SK-N-SH (cell line): ENCODE measurements around the gene OGDH. TPM values are rescaled to one million over a fixed set of nuclear protein-coding genes. Genes with fewer than 3 reads are reported as not detected.

ENCODE experiments used
- CTCF ChIA-PET: fragments of 300-600, 350-600 bp; formaldehyde crosslinking; extraction: SDS; loops from one replicate; lab custom pipeline; 2021; lab: Yijun Ruan, JAX
- POLR2A ChIA-PET: fragments of 350-600 bp; sonication (Branson Sonifier 250); formaldehyde crosslinking; extraction: SDS; loops from one replicate; lab custom pipeline; 2020; ENCODE audit warnings: antibody characterized with exemption, inconsistent platforms; lab: Yijun Ruan, JAX
- DNase-seq: peaks from one replicate; pipeline ENCODE4 v3.0.0; 2012
- H2AFZ ChIP-seq: fragments of 200-600 bp; sonication (generic); 2 replicates; pipeline ENCODE4 v1.8.1; 2016; ENCODE audit warnings: antibody characterized with exemption, mild to moderate bottlenecking, low read depth
- H3F3A ChIP-seq: fragments of 200-600 bp; sonication (generic); replicated peaks from 2 replicates; pipeline ENCODE3; 2016; ENCODE audit warnings: antibody characterized with exemption, mild to moderate bottlenecking; ENCODE audit not compliant: insufficient read depth
- H3K27ac ChIP-seq, 2 experiments: fragments of 200-500 bp in 1 of 2; fragments of 200-600 bp in 1 of 2; sonication (Bioruptor generic) in 1 of 2; sonication (generic), shearing (Covaris generic) in 1 of 2; 2 replicates each; pipeline versions ENCODE4 v1.5.1 to v1.6.1; 2014 to 2016; ENCODE audit warnings: low read depth in 2 of 2, inconsistent platforms in 1 of 2, low read length in 1 of 2, mild to moderate bottlenecking in 1 of 2, mixed read lengths in 1 of 2
- H3K27me3 ChIP-seq: fragments of 200-600 bp; sonication (generic), shearing (Covaris generic); 2 replicates; pipeline ENCODE4 v1.6.1; 2016; ENCODE audit warnings: mixed run types; ENCODE audit not compliant: insufficient read depth
- H3K36me3 ChIP-seq, 2 experiments: fragments of 200-500 bp in 1 of 2; fragments of 200-600 bp in 1 of 2; sonication (Bioruptor generic) in 1 of 2; sonication (generic) in 1 of 2; replicated peaks in 1 of 2; 2 replicates each; pipeline versions ENCODE3 to v1.5.1; 2014 to 2016; ENCODE audit warnings: low read length in 1 of 2, mild to moderate bottlenecking in 1 of 2; ENCODE audit not compliant: insufficient read depth in 2 of 2, control insufficient read depth in 1 of 2
- H3K4me1 ChIP-seq, 2 experiments: fragments of 200-500 bp in 1 of 2; fragments of 200-600 bp in 1 of 2; sonication (Bioruptor generic) in 1 of 2; sonication (generic), shearing (Covaris generic) in 1 of 2; 2 replicates each; pipeline versions ENCODE4 v1.5.1 to v1.6.1; 2014 to 2016; ENCODE audit warnings: low read depth in 1 of 2, low read length in 1 of 2, mixed run types in 1 of 2; ENCODE audit not compliant: insufficient read depth in 2 of 2, control insufficient read depth in 1 of 2
- H3K4me2 ChIP-seq: fragments of 200-600 bp; sonication (generic), shearing (Covaris generic); 2 replicates; pipeline ENCODE4 v1.6.1; 2017; ENCODE audit warnings: mixed run types
- H3K4me3 ChIP-seq, 2 experiments: fragments of 200-500 bp in 1 of 2; fragments of 200-600 bp in 1 of 2; sonication (Bioruptor generic) in 1 of 2; sonication (generic), shearing (Covaris generic) in 1 of 2; 2 replicates each; pipeline versions ENCODE4 v1.5.1 to v1.8.1; 2014 to 2016; ENCODE audit warnings: low read depth in 2 of 2, inconsistent platforms in 1 of 2, low read length in 1 of 2, mild to moderate bottlenecking in 1 of 2, mixed read lengths in 1 of 2, moderate library complexity in 1 of 2
- H3K79me2 ChIP-seq: fragments of 200-600 bp; sonication (generic); 2 replicates; pipeline ENCODE4 v1.8.1; 2017; ENCODE audit warnings: mild to moderate bottlenecking; ENCODE audit not compliant: insufficient read depth
- H3K9ac ChIP-seq: fragments of 200-600 bp; sonication (generic); 2 replicates; pipeline ENCODE4 v1.6.1; 2017; ENCODE audit warnings: mixed run types
- H3K9me2 ChIP-seq: fragments of 200-600 bp; sonication (generic); 2 replicates; pipeline ENCODE4 v1.6.1; 2017; ENCODE audit warnings: mixed run types
- H3K9me3 ChIP-seq: fragments of 200-600 bp; sonication (generic); 2 replicates; pipeline ENCODE4 v1.6.1; 2017; ENCODE audit warnings: mixed run types, mild to moderate bottlenecking, moderate library complexity
- H4K20me1 ChIP-seq: fragments of 200-600 bp; sonication (generic); 2 replicates; pipeline ENCODE4 v1.6.1; 2017; ENCODE audit warnings: mild to moderate bottlenecking, mixed run types; ENCODE audit not compliant: insufficient read depth
- CHD2 ChIP-seq: fragments of 150-350 bp; IDR thresholded peaks from 2 replicates; pipeline ENCODE4 v1.6.1; 2018; ENCODE audit warnings: low read length; ENCODE audit not compliant: partially characterized antibody
- EP300 ChIP-seq, 2 experiments: IDR thresholded peaks; 2 replicates each; pipeline versions ENCODE4 v1.4.0 to v1.6.1; 2012; ENCODE audit warnings: borderline replicate concordance in 1 of 2, low read depth in 1 of 2, low read length in 1 of 2
- FOXJ3 ChIP-seq: sonication (generic); formaldehyde crosslinking; IDR thresholded peaks from 2 replicates; pipeline ENCODE4 v1.5.1; 2020; ENCODE audit warnings: mild to moderate bottlenecking, missing genetic modification reagents
- FOXM1 ChIP-seq: IDR thresholded peaks from 2 replicates; pipeline ENCODE4 v1.4.0; 2012; ENCODE audit warnings: low read depth, mild to moderate bottlenecking
- GATA2 ChIP-seq: sonication (generic); formaldehyde crosslinking; IDR thresholded peaks from 2 replicates; pipeline ENCODE4 v1.5.0; 2020; ENCODE audit warnings: mild to moderate bottlenecking, missing genetic modification reagents
- MAX ChIP-seq: IDR thresholded peaks from 2 replicates; pipeline ENCODE4 v1.4.0; 2012; ENCODE audit warnings: low read depth
- MXI1 ChIP-seq: IDR thresholded peaks from 2 replicates; pipeline ENCODE4 v1.6.1; 2012; ENCODE audit warnings: mild to moderate bottlenecking, low read depth, low read length, improper control_type of control experiment
- NRF1 ChIP-seq: IDR thresholded peaks from 2 replicates; pipeline ENCODE4 v1.6.1; 2012; ENCODE audit warnings: low read depth, mild to moderate bottlenecking, low read length
- WGBS: methylation state at CpG from one replicate; pipeline ENCODE4 v1.1.6; 2017; ENCODE audit warnings: low lambda C conversion rate; 5-methylcytosine and 5-hydroxymethylcytosine counted together
- polyA plus RNA-seq, 3 experiments: library from polyadenylated mRNA; depleted of rRNA; stranded (reverse); fragments of >200 nt; gene quantifications; 2 replicates each; pipeline ENCODE4 v1.2.3, GENCODE V29; 2012
- TF ChIP-seq, protein P1 (sequence below): fragments of 150-350 bp; IDR thresholded peaks from 2 replicates; pipeline ENCODE4 v1.6.1; 2016; ENCODE audit warnings: mild to moderate bottlenecking, low read depth, low read length

Gene OGDH
- polyA plus RNA-seq, 1 of the 3 experiments (the other 2 are of a cell fraction): 69.4 TPM

DNA sequence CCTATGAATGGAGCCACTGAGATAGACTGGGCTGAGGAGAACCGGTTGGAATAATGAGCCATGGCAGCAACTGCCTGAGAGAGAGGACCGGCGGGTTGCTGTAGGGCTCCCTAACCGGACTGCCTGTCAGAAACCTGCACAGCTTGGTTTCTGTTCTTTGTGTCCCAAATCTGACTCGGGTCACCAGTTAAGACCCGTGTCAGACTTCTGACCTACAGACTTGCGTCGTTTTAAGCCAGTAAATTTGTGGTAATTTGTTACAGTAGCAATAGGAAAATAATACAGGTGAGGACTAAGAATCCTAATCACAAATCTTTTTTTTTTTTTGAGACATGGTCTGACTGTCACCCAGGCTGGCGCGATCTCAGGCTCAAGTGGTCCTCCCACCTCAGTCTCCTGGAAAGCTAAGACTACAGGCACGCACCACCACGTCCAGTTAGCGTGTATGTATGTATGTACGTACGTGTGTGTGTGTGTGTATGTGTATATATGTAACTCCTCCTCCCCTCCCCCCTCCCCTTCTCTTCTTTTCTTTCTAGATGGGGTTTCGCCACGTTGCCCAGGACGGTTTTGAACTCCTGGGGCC is 32.0 kb upstream of the OGDH start:
- TF ChIP-seq GATA2 (CRISPR knock-in tag) (no peak), MXI1 (peak; percentile 24; the same call in 1 of the 2 replicates), MAX (no peak)
- TF ChIP-seq, protein P1, sequence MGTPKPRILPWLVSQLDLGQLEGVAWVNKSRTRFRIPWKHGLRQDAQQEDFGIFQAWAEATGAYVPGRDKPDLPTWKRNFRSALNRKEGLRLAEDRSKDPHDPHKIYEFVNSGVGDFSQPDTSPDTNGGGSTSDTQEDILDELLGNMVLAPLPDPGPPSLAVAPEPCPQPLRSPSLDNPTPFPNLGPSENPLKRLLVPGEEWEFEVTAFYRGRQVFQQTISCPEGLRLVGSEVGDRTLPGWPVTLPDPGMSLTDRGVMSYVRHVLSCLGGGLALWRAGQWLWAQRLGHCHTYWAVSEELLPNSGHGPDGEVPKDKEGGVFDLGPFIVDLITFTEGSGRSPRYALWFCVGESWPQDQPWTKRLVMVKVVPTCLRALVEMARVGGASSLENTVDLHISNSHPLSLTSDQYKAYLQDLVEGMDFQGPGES: no peak
- Histone ChIP-seq H4K20me1 (no peaks in the 10 kb centered on the region), H3K9me2 (no peaks in the 10 kb centered on the region), H3K79me2 (peaks cover 76% of the 10 kb centered on the region), H3K4me3 (peak overlapping the region; percentile 87 to 94), H3K4me2 (peak overlapping the region; percentile 97), H3F3A (peaks cover 20% of the 10 kb centered on the region), H3K36me3 (peaks cover 51 to 58% of the 10 kb centered on the region in 2 experiments), H2AFZ (peak overlapping the region; percentile 70), H3K27me3 (no peaks in the 10 kb centered on the region), H3K27ac (peak overlapping the region; percentile 40 to 77; a peak in 3 of 4 replicates), H3K4me1 (peaks cover 7 to 17% of the 10 kb centered on the region in 2 experiments), H3K9ac (peak overlapping the region; percentile 89), H3K9me3 (no peaks in the 10 kb centered on the region)
- POLR2A ChIA-PET: interaction anchor here (0.6 to 2.6 kb wide), 9 partner anchors 8 to 274 kb away, joined by 3 to 16 read pairs (median 4); partner anchors contain the start of genes H2AZ2, NUDCD3 and TMED4
- no peak for DNase-seq
- CTCF ChIA-PET: interaction anchor here (0.9 to 12.5 kb wide), 4 partner anchors 9 to 537 kb away, joined by 3 to 98 read pairs (median 4); partner anchors contain the start of gene TBRG4
- WGBS: 17% methylated on average over 18 of the region's 18 CpGs

GRCh38 chr7:44575054-44575453 is 31.4 kb upstream of the OGDH start:
- Histone ChIP-seq H3K27ac (no peak overlapping the region), H3K9me3 (no peaks in the 10 kb centered on the region), H3K4me1 (peaks cover 7 to 17% of the 10 kb centered on the region in 2 experiments), H2AFZ (no peak overlapping the region), H3K9ac (no peak overlapping the region), H3K9me2 (no peaks in the 10 kb centered on the region), H3K79me2 (peaks cover 82% of the 10 kb centered on the region), H4K20me1 (no peaks in the 10 kb centered on the region), H3K4me3 (peak overlapping the region; percentile 87 to 94; a peak in 3 of 4 replicates), H3K4me2 (peak overlapping the region; percentile 97), H3K36me3 (peaks cover 53 to 57% of the 10 kb centered on the region in 2 experiments), H3K27me3 (no peaks in the 10 kb centered on the region), H3F3A (peaks cover 20% of the 10 kb centered on the region)
- TF ChIP-seq EP300 (IDR thresholded peaks at IDR 0.05; ENCODE audit: borderline replicate concordance in 1 of 2, low read depth in 1 of 2, low read length in 1 of 2): no peak
- TF ChIP-seq MAX: no peak
- no peak for TF ChIP-seq NRF1
- peak; percentile 24 for TF ChIP-seq CHD2
- TF ChIP-seq FOXM1: no peak
- no peak for TF ChIP-seq FOXJ3 (CRISPR knock-in tag)
- CTCF ChIA-PET: interaction anchor here (0.7 to 12.5 kb wide), 3 partner anchors 10 to 347 kb away, joined by 3 to 98 read pairs (median 4); no protein-coding TSS in a partner anchor
- DNase-seq: no peak
- POLR2A ChIA-PET: interaction anchor here (0.7 to 2.1 kb wide), 2 partner anchors 85 to 1018 kb away, joined by 3 to 10 read pairs; partner anchors contain the start of gene NUDCD3
